Left lung (tissue), 10 donors: ENCODE data around the gene CIB2. TPM values are rescaled to one million over a fixed set of nuclear protein-coding genes. Genes with fewer than 3 reads are reported as not detected.
"Not testable (repeated sequence)": the region's sequence is repeated elsewhere in the genome, so short reads cannot be mapped to it uniquely, and the experiment has no call there.

ENCODE experiments used
- ATAC-seq: fragments of 200-7000 bp; cut with Tn5 transposase; one replicate; pipeline ENCODE4 v1.9.1; 2020; ENCODE audit warnings: moderate library complexity
- DNase-seq, 4 donors: peaks; one replicate each; pipeline ENCODE4 v3.0.0-alpha.2; 2013 to 2020
- H3K27ac ChIP-seq, 2 donors: fragments of 200-600 bp; sonication (generic) in 1 of 2; one replicate each; pipeline versions ENCODE4 v1.5.0 to v1.8.0; 2020 to 2021
- H3K27me3 ChIP-seq, 2 donors: fragments of 200-600 bp; sonication (generic) in 1 of 2; one replicate each; pipeline versions ENCODE4 v1.5.0 to v1.8.0; 2020 to 2021
- H3K36me3 ChIP-seq, 2 donors: fragments of 200-600 bp; sonication (generic) in 1 of 2; one replicate each; pipeline versions ENCODE4 v1.5.0 to v1.8.0; 2020 to 2021
- H3K4me1 ChIP-seq, 2 donors: fragments of 200-600 bp; one replicate each; pipeline ENCODE4 v1.8.0; 2021
- H3K4me3 ChIP-seq, 2 donors: fragments of 200-600 bp; sonication (generic) in 1 of 2; one replicate each; pipeline versions ENCODE4 v1.5.0 to v1.8.0; 2020 to 2021; ENCODE audit warnings: mild to moderate bottlenecking in 1 of 2
- H3K9me3 ChIP-seq, 2 donors: fragments of 200-600 bp; sonication (generic) in 1 of 2; one replicate each; pipeline versions ENCODE4 v1.5.0 to v1.8.0; 2020 to 2021
- CTCF ChIP-seq, 2 donors: fragments of 200-600 bp; sonication (generic) in 1 of 2; IDR thresholded peaks; one replicate each; pipeline versions ENCODE4 v1.5.0 to v1.8.0; 2021; ENCODE audit warnings: antibody characterized with exemption in 2 of 2
- intact Hi-C, 2 donors: fragments of 100-400 bp; cut with DNase I; formaldehyde crosslinking; loops; one replicate each; pipeline versions ENCODE4 v1.11.2 to v1.14.2; 2022
- polyA plus RNA-seq, 6 donors: library from polyadenylated mRNA; unstranded; fragments of 120-200 nt; gene quantifications; one replicate each; pipeline ENCODE4 v1.2.1, GENCODE V29; 2013; ENCODE audit not compliant: insufficient read length in 6 of 6
- total RNA-seq, 2 donors: library from RNA; stranded (reverse); fragmentation: NEBNext Ultra II Directional; extraction: Animal tissue kit (Norgen Biotek cat#: 25700); gene quantifications; one replicate each; pipeline ENCODE4 v1.2.1, GENCODE V29; 2021
- donor health status: DM: no; HTN: yes; CAD: no.
- donor health status: DM: no; HTN: no; CAD: no.

The CIB2 gene
- total and polyA plus RNA-seq, 8 donors, result 1.3 to 31.9 (median 23.2) TPM

DNA sequence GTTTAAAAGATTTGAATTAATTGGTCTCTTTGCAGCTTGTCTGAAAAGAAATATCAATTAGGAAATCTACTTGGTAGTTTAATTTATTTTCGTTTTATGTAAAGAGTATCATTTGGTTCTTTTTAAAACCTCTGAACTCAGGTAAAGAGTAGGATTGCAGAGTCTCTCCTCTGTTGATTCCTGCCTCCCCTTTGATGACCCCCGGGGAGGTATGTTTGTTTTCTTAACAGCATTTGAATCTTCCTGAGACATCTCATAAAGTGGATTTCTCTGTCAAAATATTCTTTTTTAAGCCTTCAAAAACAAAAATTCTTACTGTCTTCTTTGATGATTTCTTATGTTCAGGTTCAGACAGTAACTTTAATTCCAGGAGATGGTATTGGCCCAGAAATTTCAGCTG lies 26.0 kb upstream of the CIB2 start:
- no peak for TF ChIP-seq CTCF (IDR thresholded peaks at IDR 0.05)
- Histone ChIP-seq H3K4me1 (peaks cover 12 to 20% of the 10 kb centered on the region in 2 donors), H3K27me3 (no peaks in the 10 kb centered on the region), H3K9me3 (no peaks in the 10 kb centered on the region), H3K36me3 (peaks cover 0 to 55% of the 10 kb centered on the region in 2 donors), H3K4me3 (no peak overlapping the region), H3K27ac (no peak overlapping the region)
- ATAC-seq (no peak), DNase-seq (no peak)
- intact Hi-C loops, result no loop called here

- intact Hi-C loops, result no loop called here
- peaks cover 0 to 49% of the 10 kb centered on the region in 2 donors for H3K36me3 ChIP-seq
These were observed 25.4 kb upstream of the CIB2 start for GRCh38 chr15:78156653-78157052.

GRCh38 chr15:78155355-78155939 lies 24.2 kb upstream of the CIB2 start:
- no peak for ATAC-seq
- peaks cover 14 to 31% of the 10 kb centered on the region in 2 donors for H3K4me1 ChIP-seq
- peaks cover 0 to 37% of the 10 kb centered on the region in 2 donors for H3K36me3 ChIP-seq
- H3K27me3 ChIP-seq, result no peaks in the 10 kb centered on the region
- peak in 1 of 4 donors; percentile 48 for DNase-seq
- H3K9me3 ChIP-seq, result no peaks in the 10 kb centered on the region
- TF ChIP-seq CTCF (IDR thresholded peaks at IDR 0.05), result no peak
- no peak overlapping the region for H3K4me3 ChIP-seq
- intact Hi-C loops, result no loop called here
- peak overlapping the region in 1 of 2 donors; percentile 13 for H3K27ac ChIP-seq

More at GRCh38 chr15:78156653-78157052, 25.4 kb upstream of the CIB2 start:
- DNase-seq (no peak), ATAC-seq (no peak)
- no peaks in the 10 kb centered on the region for H3K9me3 ChIP-seq
- no peak overlapping the region for H3K27ac ChIP-seq
- TF ChIP-seq CTCF (IDR thresholded peaks at IDR 0.05), result no peak
- peaks cover 12 to 20% of the 10 kb centered on the region in 2 donors for H3K4me1 ChIP-seq
- no peak overlapping the region for H3K4me3 ChIP-seq
- no peaks in the 10 kb centered on the region for H3K27me3 ChIP-seq

DNA sequence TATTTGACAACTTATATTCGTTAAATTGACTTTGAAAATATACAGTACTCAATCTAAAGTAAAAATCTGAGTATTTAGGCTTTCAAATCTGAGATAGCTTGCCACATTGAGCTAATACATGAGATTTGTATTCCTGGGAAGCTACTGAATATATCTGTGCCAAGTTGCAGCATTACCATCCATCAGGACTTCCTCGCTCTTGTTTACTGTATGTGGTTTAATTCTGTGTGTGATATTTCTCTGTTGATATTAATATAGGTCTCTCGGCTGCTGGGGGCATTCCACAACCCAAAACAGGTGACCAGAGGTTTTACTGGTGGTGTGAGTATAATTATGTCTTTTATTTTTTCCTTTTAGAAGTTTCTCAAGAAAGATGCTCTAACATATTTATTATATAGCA lies 23.7 kb upstream of the CIB2 start:
- no peak for TF ChIP-seq CTCF (IDR thresholded peaks at IDR 0.05)
- Histone ChIP-seq H3K9me3 (no peaks in the 10 kb centered on the region), H3K4me1 (peaks cover 19 to 36% of the 10 kb centered on the region in 2 donors), H3K27me3 (no peaks in the 10 kb centered on the region), H3K36me3 (peaks cover 0 to 32% of the 10 kb centered on the region in 2 donors), H3K27ac (no peak overlapping the region), H3K4me3 (no peak overlapping the region)
- DNase-seq, result no peak
- ATAC-seq, result no peak
- intact Hi-C loops, result no loop called here

DNA sequence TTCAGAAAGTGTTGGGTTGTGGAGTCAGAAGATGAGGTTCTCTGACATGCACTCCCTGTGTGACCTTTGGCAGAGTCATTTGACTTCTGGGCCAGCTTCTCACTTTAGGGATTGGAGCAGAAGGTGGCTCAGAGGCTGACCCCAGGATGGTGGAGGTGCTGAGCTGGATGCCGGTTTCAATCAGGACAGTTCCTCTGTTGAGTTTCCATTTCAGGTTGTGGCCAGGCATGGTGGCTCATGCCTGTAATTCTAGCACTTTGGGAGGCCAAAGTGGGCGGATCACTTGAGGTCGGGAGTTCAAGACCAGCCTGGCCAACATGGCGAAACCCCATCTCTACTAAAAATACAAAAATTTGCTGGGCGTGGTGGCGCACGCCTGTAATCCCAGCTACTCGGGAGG lies 19.8 kb upstream of the CIB2 start:
- ATAC-seq, H3K27ac ChIP-seq, H3K9me3 ChIP-seq, H3K36me3 ChIP-seq, DNase-seq, intact Hi-C loops, H3K27me3 ChIP-seq, H3K4me3 ChIP-seq: not testable (repeated sequence)
- peaks cover 23 to 48% of the 10 kb centered on the region in 2 donors for H3K4me1 ChIP-seq
